T-helper 1 cell (primary cell): ENCODE measurements around the gene BTBD9.

Experiments
- DNase-seq, 5 donors: peaks; one replicate each; pipeline ENCODE4 v3.0.0-alpha.2; 2012 to 2020

The BTBD9 gene

DNA sequence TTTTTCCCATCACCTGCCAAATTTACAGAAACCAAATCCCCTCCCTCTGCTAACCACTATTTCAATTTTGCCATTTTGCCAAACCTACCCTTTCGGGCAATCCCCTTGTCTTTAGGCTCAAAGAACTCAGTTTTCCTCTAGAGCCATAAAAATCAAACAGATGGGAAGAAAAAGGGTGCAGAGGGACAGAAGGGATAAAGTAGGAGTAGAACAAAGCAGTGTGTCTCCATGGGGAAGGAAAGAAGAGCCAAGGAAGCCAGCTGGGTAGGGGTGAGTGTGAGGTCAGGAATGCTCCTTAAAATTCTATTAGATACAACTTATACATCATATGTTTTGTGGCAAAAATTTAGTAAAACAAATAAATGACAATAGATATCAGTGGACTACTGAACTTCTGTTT, 316.5 kb downstream of the BTBD9 start:
- no peak for DNase-seq

DNA sequence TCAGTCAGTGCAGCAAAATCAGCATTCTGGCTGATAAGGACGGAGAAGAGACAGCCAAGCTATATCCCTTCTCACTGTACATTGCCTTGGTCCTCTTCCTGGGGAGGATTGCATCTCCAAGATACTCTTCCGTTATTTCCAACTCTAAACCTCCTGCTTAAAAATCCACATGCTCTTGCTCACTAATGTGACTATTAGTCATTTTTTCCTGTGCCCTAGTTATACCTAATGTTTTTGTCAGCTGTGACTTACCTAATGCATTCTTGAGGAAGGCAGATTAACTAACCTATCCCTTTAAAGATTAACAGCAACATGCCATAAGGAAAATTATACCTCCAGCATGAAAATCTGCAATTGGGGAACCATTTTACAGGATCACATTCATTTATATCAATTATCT, 317.6 kb downstream of the BTBD9 start:
- no peak for DNase-seq

GRCh38 chr6:38320843-38321242, 318.9 kb downstream of the BTBD9 start:
- DNase-seq = no peak

- no peak for DNase-seq
These were observed 319.4 kb downstream of the BTBD9 start for GRCh38 chr6:38320358-38320757.

DNA sequence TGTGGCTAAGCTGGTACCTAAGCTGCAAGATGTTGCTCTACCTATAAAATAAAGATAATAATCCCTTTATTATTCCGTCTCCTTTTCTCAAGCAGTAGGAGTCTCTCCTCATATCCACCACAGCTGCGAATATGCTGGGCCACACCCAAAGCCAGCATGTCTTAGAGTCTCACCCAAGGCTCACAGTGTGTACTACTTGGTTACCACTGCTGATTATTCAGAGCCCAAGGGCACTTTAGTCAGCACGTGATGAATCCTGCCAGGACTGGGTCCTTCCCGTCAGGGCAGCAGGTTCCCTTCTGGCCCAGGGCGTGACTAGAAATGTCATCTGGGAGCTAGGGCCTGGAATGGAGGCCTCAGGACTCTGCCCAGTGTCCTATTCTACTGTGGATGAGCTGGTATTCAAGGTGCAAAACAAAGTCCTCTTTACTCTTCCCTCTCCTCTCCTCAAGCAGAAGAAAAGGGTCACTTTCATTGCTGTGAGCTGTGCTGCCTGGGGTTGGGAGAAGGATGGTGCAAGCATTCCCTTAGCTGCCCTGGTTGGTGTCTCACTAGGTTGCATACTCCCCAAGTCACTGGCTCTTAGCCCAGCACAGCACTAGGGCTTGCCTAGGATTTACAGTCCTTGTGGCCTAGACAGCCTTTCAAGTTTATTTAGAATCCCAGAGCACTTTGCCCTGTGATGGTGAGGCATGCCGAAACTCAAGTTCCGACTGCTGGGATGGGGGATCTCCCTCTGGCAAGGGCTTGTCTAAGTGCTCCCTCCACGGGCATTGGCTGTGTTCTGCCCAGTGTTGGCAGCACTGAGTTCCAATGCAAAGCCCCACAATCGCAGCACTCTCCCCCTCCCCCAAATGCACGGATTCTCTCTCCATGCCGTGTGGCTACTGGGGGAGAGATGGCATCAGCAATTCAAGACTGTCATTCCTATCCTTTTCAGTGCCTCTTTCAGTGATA, 320.2 kb downstream of the BTBD9 start:
- no peak for DNase-seq

- no peak for DNase-seq
These were observed 323.4 kb downstream of the BTBD9 start for GRCh38 chr6:38316099-38316868.

GRCh38 chr6:38311201-38311600, 328.5 kb downstream of the BTBD9 start:
- no peak for DNase-seq

- DNase-seq = no peak
These were observed 329.7 kb downstream of the BTBD9 start for GRCh38 chr6:38310061-38310460.

DNA sequence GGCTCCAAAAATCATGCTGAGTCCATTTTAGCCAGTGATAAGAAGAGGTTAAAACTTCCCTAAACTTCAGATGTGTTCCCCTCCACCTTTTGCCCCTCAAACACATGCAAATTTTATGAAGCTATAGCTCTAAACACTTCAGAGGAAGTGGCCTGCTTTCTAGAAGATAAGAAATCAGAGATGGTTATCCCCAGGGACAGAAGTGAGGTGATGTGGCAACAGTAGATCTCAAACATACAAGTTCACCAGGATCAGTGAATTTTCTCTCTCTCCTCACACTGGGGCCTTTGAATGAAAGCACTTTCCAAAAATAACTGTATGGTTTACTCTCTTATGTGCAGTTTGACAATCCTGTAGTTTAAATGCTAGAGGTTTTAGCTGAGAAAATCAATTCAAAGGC, 332.0 kb downstream of the BTBD9 start:
- DNase-seq = no peak

DNA sequence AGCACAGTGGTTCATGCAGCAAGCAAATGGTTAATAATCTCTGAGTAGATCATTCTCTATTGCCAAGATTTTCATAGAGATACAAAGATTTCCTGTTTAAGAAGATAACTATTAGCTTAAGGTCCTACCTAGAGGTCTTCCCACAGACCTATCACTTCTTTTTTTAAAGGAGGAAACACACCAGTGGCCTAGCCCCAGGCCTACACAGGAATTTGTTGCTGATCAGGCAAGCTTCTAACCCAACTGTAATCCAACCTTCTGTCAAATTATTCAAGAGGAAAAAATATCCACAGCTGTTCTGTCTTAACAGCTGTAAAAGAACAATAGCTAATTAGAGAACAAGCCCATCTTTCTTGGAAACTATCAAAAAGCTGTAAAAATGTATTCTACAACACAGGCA, 332.8 kb downstream of the BTBD9 start:
- DNase-seq = no peak

DNA sequence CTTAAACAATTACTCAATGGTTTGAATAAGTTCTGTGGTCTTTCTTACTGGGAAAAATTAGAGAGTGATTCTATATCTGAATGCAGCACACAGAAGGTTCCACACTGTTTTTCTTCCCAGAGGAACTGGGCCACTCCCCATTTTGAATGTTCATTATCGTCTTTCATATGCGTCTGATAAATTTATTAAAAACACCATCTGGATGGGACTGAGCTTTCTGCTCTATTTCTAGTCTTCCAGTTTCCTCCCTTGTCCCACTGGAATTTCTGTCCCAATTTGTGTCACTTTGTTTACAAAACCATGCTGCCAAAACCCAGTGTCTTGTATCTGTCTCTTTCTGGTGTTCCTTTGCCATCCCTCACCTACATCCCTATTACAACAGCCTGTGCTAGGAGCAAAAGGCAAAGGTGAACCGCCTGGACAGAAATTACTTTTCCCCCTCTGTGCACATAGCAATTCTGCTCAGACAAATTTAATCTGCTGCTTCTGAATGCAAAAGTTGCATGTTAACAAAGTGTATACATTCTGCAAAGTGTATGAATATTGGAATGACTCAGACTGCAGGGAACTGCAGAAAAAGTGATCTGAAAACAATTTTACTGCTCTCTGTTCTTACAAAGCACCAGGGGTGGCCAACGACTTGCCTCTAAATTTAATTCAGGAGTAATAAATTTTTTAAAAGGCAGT, 333.6 kb downstream of the BTBD9 start:
- no peak for DNase-seq

DNA sequence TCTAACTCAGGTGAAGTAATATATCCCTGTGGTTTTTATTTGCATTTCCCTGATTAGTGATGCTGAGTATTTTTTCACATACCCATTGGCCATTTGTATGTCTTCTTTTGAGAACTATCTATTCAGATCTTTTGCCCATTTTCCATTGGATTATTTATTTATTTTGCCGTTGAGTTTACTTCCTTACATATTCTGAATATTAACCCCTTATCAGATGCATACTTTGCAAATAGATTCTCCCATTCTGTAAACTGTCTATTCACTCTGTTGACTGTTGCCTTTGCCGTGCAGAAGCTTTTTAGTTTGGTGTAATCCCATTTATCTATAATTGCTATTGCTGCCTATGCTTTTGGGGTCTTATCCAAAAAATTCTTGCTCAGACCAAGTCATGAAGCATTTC, 336.9 kb downstream of the BTBD9 start:
- no peak for DNase-seq

GRCh38 chr6:38302081-38302480, 337.6 kb downstream of the BTBD9 start:
- DNase-seq = no peak

- DNase-seq = no peak
These were observed 349.5 kb downstream of the BTBD9 start for GRCh38 chr6:38290133-38290799.

DNA sequence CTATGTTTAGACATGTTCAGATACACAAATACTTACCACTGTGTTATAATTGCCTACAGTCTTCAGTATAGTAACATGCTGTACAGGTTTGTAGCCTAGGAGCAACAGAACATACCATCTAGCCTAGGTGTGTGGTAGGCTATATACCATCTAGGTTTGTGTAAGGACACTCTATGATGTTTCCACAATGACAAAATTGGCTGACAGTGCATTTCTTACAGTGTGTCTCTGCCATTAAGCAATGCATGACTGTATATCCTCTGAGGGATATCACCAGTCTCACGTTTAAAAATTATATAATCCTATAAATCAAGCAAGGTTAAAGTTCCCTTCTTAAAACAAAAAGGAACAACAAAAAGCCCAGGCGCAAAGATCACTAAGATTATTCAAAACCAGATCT, 352.2 kb downstream of the BTBD9 start:
- no peak for DNase-seq

GRCh38 chr6:38284802-38285394, 354.8 kb downstream of the BTBD9 start:
- DNase-seq = no peak

GRCh38 chr6:38283734-38284362, 355.9 kb downstream of the BTBD9 start:
- DNase-seq = no peak

- no peak for DNase-seq
These were observed 356.8 kb downstream of the BTBD9 start for GRCh38 chr6:38282911-38283310.

- DNase-seq = no peak
These were observed 358.6 kb downstream of the BTBD9 start for GRCh38 chr6:38281126-38281525.

GRCh38 chr6:38279963-38280588, 359.7 kb downstream of the BTBD9 start:
- DNase-seq = no peak

GRCh38 chr6:38279423-38279822, 360.3 kb downstream of the BTBD9 start:
- DNase-seq = no peak
